Endothelial cell of umbilical vein (primary cell): ENCODE data around the gene NELFCD.
A peak's percentile ranks its signal among the peaks of the same experiment; 100 is the strongest.

Experiments
- POLR2A ChIP-seq: IDR thresholded peaks from 2 replicates; pipeline ENCODE4 v1.6.1; 2012; ENCODE audit warnings: low read depth, mild to moderate bottlenecking, control low read depth, low read length
- TF ChIP-seq, protein P1 (sequence below), 2 donors: IDR thresholded peaks; 1 replicate in 1 of 2; 2 replicates in 1 of 2; pipeline ENCODE4 v1.5.1; 2011; ENCODE audit warnings: low read length in 2 of 2, mild to moderate bottlenecking in 2 of 2, moderate library complexity in 2 of 2, control low read depth in 1 of 2, inconsistent platforms in 1 of 2, low read depth in 1 of 2; ENCODE audit not compliant: insufficient read depth in 1 of 2; ENCODE audit errors: extremely low read depth in 1 of 2
- TF ChIP-seq, protein P2 (sequence below): IDR thresholded peaks from 2 replicates; pipeline ENCODE4 v1.6.1; 2011; ENCODE audit not compliant: insufficient read depth, insufficient read length

DNA sequence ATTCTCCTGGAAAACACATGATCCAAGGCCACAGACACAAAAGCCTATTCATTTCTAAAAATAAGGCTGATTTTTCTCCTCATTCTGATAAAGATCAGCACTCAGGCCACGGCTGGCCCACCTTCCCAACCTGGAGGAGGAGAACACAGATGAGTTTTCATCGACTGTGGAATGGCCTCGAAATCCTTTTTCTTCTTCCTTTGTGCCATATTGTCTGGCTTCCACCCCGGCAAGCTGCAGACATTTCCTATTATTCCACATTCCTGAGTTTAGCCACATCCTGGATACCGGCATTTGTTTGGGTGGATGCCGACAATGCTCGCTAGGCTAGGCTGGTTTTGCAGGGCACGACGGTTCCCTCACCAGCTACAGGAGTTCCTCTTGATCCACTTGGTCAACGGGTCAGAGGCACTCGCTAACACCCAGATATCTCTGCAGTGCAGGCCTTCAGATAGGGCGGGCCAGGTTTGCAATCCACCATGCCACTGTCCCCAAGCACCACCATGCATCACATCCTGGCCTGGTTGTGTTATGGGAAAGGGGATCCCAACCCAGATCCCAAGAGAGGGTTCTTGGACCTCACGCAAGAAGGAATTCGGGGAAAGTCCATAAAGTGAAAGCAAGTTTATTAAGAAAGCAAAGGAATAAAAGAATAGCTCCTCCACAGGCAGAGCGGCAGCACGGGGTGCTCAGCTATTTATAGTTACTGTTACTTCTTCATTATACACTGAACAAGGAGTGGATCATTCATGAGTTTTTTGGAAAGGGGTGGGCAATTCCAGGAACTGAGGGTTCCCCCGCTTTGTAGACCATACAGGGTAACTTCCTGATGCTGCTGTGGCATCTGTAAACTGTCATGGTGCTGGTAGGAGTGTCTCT lies 30.2 kb downstream of the NELFCD start:
- TF ChIP-seq, protein P1, sequence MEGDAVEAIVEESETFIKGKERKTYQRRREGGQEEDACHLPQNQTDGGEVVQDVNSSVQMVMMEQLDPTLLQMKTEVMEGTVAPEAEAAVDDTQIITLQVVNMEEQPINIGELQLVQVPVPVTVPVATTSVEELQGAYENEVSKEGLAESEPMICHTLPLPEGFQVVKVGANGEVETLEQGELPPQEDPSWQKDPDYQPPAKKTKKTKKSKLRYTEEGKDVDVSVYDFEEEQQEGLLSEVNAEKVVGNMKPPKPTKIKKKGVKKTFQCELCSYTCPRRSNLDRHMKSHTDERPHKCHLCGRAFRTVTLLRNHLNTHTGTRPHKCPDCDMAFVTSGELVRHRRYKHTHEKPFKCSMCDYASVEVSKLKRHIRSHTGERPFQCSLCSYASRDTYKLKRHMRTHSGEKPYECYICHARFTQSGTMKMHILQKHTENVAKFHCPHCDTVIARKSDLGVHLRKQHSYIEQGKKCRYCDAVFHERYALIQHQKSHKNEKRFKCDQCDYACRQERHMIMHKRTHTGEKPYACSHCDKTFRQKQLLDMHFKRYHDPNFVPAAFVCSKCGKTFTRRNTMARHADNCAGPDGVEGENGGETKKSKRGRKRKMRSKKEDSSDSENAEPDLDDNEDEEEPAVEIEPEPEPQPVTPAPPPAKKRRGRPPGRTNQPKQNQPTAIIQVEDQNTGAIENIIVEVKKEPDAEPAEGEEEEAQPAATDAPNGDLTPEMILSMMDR (IDR thresholded peaks at IDR 0.05; ENCODE audit: extremely low read depth in 1 of 2, insufficient read depth in 1 of 2, low read depth in 1 of 2, low read length in 2 of 2) = no peak
- TF ChIP-seq, protein P2, sequence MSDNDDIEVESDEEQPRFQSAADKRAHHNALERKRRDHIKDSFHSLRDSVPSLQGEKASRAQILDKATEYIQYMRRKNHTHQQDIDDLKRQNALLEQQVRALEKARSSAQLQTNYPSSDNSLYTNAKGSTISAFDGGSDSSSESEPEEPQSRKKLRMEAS = peak; percentile 42
- TF ChIP-seq POLR2A = peak; percentile 50
